GM23248 (cell line): ENCODE data around the gene ADGB. TPM values are rescaled to one million over a fixed set of nuclear protein-coding genes. Genes with fewer than 3 reads are reported as not detected.

Experiments used
- DNase-seq: peaks from one replicate; pipeline ENCODE4 v3.0.0-alpha.2; 2015
- H2AFZ ChIP-seq: fragments of 200-600 bp; sonication (generic); 2 replicates; pipeline ENCODE4 v1.6.1; 2016; ENCODE audit warnings: antibody characterized with exemption
- H3F3A ChIP-seq: fragments of 200-600 bp; sonication (generic); 2 replicates; pipeline ENCODE4 v1.6.1; 2016; ENCODE audit warnings: mild to moderate bottlenecking, antibody characterized with exemption, mixed run types; ENCODE audit not compliant: insufficient read depth
- H3K27ac ChIP-seq: fragments of 200-600 bp; sonication (generic); 2 replicates; pipeline ENCODE4 v1.5.1; 2016; ENCODE audit warnings: mild to moderate bottlenecking
- H3K27me3 ChIP-seq: fragments of 200-600 bp; sonication (generic); replicated peaks from 2 replicates; pipeline ENCODE4 v1.6.1; 2016; ENCODE audit warnings: mild to moderate bottlenecking; ENCODE audit not compliant: insufficient read depth
- H3K36me3 ChIP-seq: fragments of 200-600 bp; sonication (generic); 2 replicates; pipeline ENCODE4 v1.6.1; 2016; ENCODE audit warnings: low read depth, mild to moderate bottlenecking
- H3K4me1 ChIP-seq: fragments of 200-600 bp; sonication (generic); 2 replicates; pipeline ENCODE4 v1.6.1; 2016; ENCODE audit warnings: mild to moderate bottlenecking; ENCODE audit not compliant: insufficient read depth
- H3K4me2 ChIP-seq: fragments of 200-600 bp; sonication (generic); one replicate; pipeline ENCODE4 v1.6.1; 2016; ENCODE audit warnings: mild to moderate bottlenecking; ENCODE audit not compliant: unreplicated experiment
- H3K4me3 ChIP-seq: fragments of 200-600 bp; sonication (generic); 2 replicates; pipeline ENCODE4 v1.5.1; 2016; ENCODE audit warnings: mild to moderate bottlenecking
- H3K79me2 ChIP-seq: fragments of 200-600 bp; sonication (generic); 2 replicates; pipeline ENCODE4 v1.6.1; 2016; ENCODE audit warnings: mild to moderate bottlenecking; ENCODE audit not compliant: insufficient read depth
- H3K9ac ChIP-seq: fragments of 200-600 bp; sonication (generic); 2 replicates; pipeline ENCODE4 v1.6.1; 2016; ENCODE audit warnings: mild to moderate bottlenecking
- H3K9me2 ChIP-seq: fragments of 200-600 bp; sonication (generic); 2 replicates; pipeline ENCODE4 v1.6.1; 2016; ENCODE audit warnings: mixed run types, mild to moderate bottlenecking, moderate library complexity; ENCODE audit not compliant: insufficient read depth
- H3K9me3 ChIP-seq: fragments of 200-600 bp; sonication (generic); one replicate; pipeline ENCODE4 v1.6.1; 2017; ENCODE audit warnings: low read depth
- H4K20me1 ChIP-seq: fragments of 200-600 bp; sonication (generic); 2 replicates; pipeline ENCODE4 v1.6.0; 2016; ENCODE audit not compliant: insufficient read depth
- EZH2 ChIP-seq: fragments of 200-600 bp; sonication (generic); IDR thresholded peaks from 2 replicates; pipeline ENCODE4 v1.6.1; 2018; ENCODE audit warnings: antibody characterized with exemption, mild to moderate bottlenecking; ENCODE audit not compliant: insufficient read depth, poor library complexity, severe bottlenecking
- EZH2phosphoT487 ChIP-seq: fragments of 200-600 bp; sonication (generic); IDR thresholded peaks from 2 replicates; pipeline ENCODE4 v1.6.1; 2018; ENCODE audit warnings: antibody characterized with exemption, moderate library complexity, mild to moderate bottlenecking, low read depth; ENCODE audit not compliant: insufficient read depth
- WGBS, 2 experiments: methylation state at CpG; one replicate each; pipeline ENCODE4 v1.1.6; 2015 to 2017; ENCODE audit warnings: low lambda C conversion rate in 2 of 2, low coverage in 1 of 2; ENCODE audit errors: missing lambda C conversion rate in 2 of 2; 5-methylcytosine and 5-hydroxymethylcytosine counted together
- in situ Hi-C: fragments of 300-500 bp; cut with MboI; formaldehyde crosslinking; loops from 2 replicates; pipeline ENCODE4 v1.15.0; 2020
- polyA plus RNA-seq: library from polyadenylated mRNA; unstranded; fragments of >200 nt; fragmentation: Nextera tagmentation; extraction: Ambion mirVana; gene quantifications from 2 replicates; pipeline ENCODE4 v1.2.1, GENCODE V29; 2016
- total RNA-seq: library from RNA; depleted of rRNA; stranded (reverse); fragments of >200 nt; shearing (Covaris generic); gene quantifications from 2 replicates; pipeline ENCODE4 v1.2.3, GENCODE V29; 2014

The ADGB gene
- total and polyA plus RNA-seq, 2 experiments from 2014 or later, result not detected

DNA sequence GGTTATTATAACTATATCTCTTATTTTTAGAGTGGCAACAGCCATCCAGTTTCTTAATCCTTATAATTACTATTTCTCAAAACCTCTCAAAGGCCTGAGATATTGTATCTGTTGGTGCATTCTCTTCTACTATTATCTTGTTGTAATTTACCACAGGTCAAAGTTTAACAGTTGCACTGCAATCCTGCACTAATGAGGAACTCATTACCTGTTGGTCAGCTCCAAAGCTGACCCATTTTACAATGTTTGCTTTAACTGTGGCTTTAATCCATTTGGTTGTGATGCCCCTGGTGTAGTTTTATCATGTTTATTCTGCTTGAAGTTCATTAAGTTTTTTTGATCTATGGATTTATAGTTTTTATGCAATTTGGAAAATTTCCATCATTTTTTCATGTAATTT lies 6.3 kb upstream of the ADGB start:
- in situ Hi-C loops, result no loop called here
- Histone ChIP-seq H3K9me2 (no peaks in the 10 kb centered on the region), H3K9me3 (no peaks in the 10 kb centered on the region), H3K27ac (no peak overlapping the region), H3K36me3 (no peaks in the 10 kb centered on the region), H3K27me3 (no peaks in the 10 kb centered on the region; the same call in 1 of the 2 replicates), H3K4me2 (no peak overlapping the region), H3F3A (no peaks in the 10 kb centered on the region), H4K20me1 (no peaks in the 10 kb centered on the region), H3K9ac (no peak overlapping the region), H3K79me2 (no peaks in the 10 kb centered on the region), H3K4me3 (no peak overlapping the region), H2AFZ (no peak overlapping the region), H3K4me1 (no peaks in the 10 kb centered on the region)
- DNase-seq, result no peak
- TF ChIP-seq EZH2phosphoT487, result no peak
- no peak for TF ChIP-seq EZH2

DNA sequence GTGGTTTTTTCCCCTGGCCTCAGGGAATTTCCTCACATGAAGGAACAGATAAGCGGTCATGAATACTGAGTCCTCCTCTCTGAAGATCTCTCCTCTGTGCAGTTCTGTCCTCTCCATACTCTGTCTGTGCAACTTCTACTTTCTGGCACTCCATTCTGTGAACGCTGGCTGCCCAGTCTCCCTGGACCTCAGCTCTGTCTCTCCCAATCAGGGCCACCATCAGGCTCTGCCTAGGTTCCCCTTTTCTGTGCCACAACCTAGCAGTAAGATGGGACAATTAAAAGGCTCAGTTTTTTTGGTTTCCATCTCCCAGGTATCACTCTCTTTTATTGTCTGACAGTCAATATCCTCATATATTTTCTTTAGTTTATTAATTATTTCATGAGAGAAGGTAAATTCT lies 4.8 kb upstream of the ADGB start:
- Histone ChIP-seq H3F3A (no peaks in the 10 kb centered on the region), H3K27ac (no peak overlapping the region), H3K79me2 (no peaks in the 10 kb centered on the region), H4K20me1 (no peaks in the 10 kb centered on the region), H3K9ac (no peak overlapping the region), H3K4me3 (no peak overlapping the region), H3K9me2 (no peaks in the 10 kb centered on the region), H3K9me3 (no peaks in the 10 kb centered on the region), H2AFZ (no peak overlapping the region), H3K27me3 (no peaks in the 10 kb centered on the region; the same call in 1 of the 2 replicates), H3K4me2 (no peak overlapping the region), H3K4me1 (no peaks in the 10 kb centered on the region; the same call in 1 of the 2 replicates), H3K36me3 (no peaks in the 10 kb centered on the region)
- DNase-seq, result no peak
- 55 to 56% methylated on average over 2 of the region's 2 CpGs for WGBS, 2 experiments
- in situ Hi-C loops, result no loop called here
- TF ChIP-seq EZH2phosphoT487 (no peak), EZH2 (no peak)

DNA sequence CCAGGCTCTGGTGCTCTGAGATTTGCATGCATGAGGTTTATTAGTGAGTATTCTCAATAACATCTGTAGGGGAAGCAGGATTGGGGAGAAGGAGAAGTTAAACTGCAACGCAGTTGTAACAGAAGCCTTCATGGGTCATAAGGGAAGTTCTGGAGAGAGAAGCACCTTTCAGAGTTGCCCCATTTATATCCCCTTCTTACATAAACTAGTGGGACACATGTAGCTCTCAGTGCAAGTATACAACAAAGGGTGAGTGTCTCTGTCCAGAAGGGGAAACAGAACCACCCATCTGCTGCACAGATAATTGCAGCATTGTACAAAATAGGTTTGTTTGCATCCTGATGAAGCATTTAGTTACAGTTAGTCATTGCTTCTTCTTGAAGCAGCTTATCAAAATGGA lies 4.3 kb upstream of the ADGB start:
- H3K79me2 ChIP-seq, result no peaks in the 10 kb centered on the region
- H3K36me3 ChIP-seq, result no peaks in the 10 kb centered on the region
- in situ Hi-C loops, result no loop called here
- H3K9me2 ChIP-seq, result no peaks in the 10 kb centered on the region
- H2AFZ ChIP-seq, result no peak overlapping the region
- WGBS, 2 experiments, result 57 to 67% methylated on average over 1 of the region's 1 CpG
- DNase-seq, result no peak
- no peaks in the 10 kb centered on the region for H3F3A ChIP-seq
- H4K20me1 ChIP-seq, result no peaks in the 10 kb centered on the region
- no peak overlapping the region for H3K27ac ChIP-seq
- TF ChIP-seq EZH2 (no peak), EZH2phosphoT487 (no peak)
- H3K4me1 ChIP-seq, result no peaks in the 10 kb centered on the region; the same call in 1 of the 2 replicates
- H3K9ac ChIP-seq, result no peak overlapping the region
- no peak overlapping the region for H3K4me3 ChIP-seq
- H3K9me3 ChIP-seq, result no peaks in the 10 kb centered on the region
- H3K4me2 ChIP-seq, result no peak overlapping the region
- no peaks in the 10 kb centered on the region; the same call in 1 of the 2 replicates for H3K27me3 ChIP-seq

DNA sequence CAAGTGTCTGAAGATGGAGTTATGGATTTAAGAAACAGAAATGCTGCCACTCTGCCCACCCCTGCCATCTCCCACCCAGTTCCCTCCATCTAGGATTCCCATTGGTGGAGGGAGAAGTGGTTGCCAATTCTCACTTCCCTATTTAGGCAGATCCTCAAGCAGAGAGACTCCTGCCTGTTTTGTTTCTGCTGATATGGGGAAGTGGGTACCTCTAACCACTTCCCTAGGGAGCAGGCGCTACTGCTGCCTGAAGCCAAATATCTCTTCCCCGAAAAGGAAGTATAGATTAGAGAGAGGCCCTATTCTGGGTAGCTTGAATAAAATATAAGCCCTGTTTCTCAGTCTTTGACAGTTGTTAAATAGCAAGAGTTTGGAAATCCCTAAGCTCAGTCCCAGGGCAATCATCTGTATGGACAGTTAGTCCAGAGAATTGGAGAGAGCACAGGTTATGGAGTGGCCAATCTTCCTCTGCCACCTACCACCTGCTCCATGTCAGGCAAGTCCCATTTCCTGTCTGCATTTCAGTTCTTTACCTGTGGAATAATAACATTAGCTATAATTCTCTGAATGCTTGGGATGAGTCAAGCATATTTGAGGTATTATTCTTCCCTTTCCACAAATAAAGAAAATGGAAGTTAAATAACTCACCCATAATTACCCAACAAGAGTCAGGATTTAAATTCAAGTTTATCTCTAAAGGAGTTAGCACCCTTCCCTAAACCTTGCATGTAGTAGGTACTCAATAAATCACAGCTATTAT lies 2.6 kb upstream of the ADGB start:
- no peaks in the 10 kb centered on the region for H3K9me2 ChIP-seq
- H3K36me3 ChIP-seq, result no peaks in the 10 kb centered on the region
- H3K4me1 ChIP-seq, result no peaks in the 10 kb centered on the region; the same call in 1 of the 2 replicates
- 76 to 94% methylated on average over 2 of the region's 2 CpGs for WGBS, 2 experiments
- no peaks in the 10 kb centered on the region for H3F3A ChIP-seq
- no peaks in the 10 kb centered on the region for H3K79me2 ChIP-seq
- H3K9ac ChIP-seq, result no peak overlapping the region
- no peak for DNase-seq
- H3K9me3 ChIP-seq, result no peaks in the 10 kb centered on the region
- H4K20me1 ChIP-seq, result no peaks in the 10 kb centered on the region
- H3K4me3 ChIP-seq, result no peak overlapping the region
- H2AFZ ChIP-seq, result no peak overlapping the region
- H3K27me3 ChIP-seq, result no peaks in the 10 kb centered on the region; the same call in 1 of the 2 replicates
- no peak overlapping the region for H3K4me2 ChIP-seq
- H3K27ac ChIP-seq, result no peak overlapping the region
- in situ Hi-C loops, result no loop called here
- TF ChIP-seq EZH2, result no peak
- no peak for TF ChIP-seq EZH2phosphoT487
